Vagina (tissue), 2 donors: Measurements from ENCODE around the gene TOR4A. TPM values are rescaled to one million over a fixed set of nuclear protein-coding genes. Genes with fewer than 3 reads are reported as not detected.

Experiments used
- DNase-seq, 2 donors: peaks; one replicate each; pipeline ENCODE4 v3.0.0-alpha.2; 2017; ENCODE audit errors: extremely low spot score in 2 of 2
- H3K27ac ChIP-seq: fragments of 200-600 bp; sonication (generic); one replicate; pipeline ENCODE4 v1.5.1; 2019
- H3K27me3 ChIP-seq: fragments of 200-600 bp; sonication (generic); one replicate; pipeline ENCODE4 v1.5.1; 2019
- H3K36me3 ChIP-seq, 2 donors: fragments of 200-600 bp; sonication (generic); one replicate each; pipeline ENCODE4 v1.5.1; 2017 to 2019
- H3K4me1 ChIP-seq: fragments of 200-600 bp; sonication (generic); one replicate; pipeline ENCODE4 v1.5.1; 2019
- H3K4me3 ChIP-seq, 2 donors: fragments of 200-600 bp; sonication (generic); 1 replicate in 1 of 2; 2 replicates in 1 of 2; pipeline ENCODE4 v1.5.1; 2016 to 2019
- H3K9me3 ChIP-seq: fragments of 200-600 bp; sonication (generic); one replicate; pipeline ENCODE4 v1.5.1; 2019
- POLR2A ChIP-seq, 2 donors: fragments of 450-650 bp; IDR thresholded peaks; one replicate each; pipeline ENCODE4 v1.6.1; 2017; ENCODE audit warnings: antibody characterized with exemption in 2 of 2, mild to moderate bottlenecking in 2 of 2, moderate library complexity in 2 of 2
- POLR2AphosphoS5 ChIP-seq, 2 donors: sonication (generic); formaldehyde crosslinking; IDR thresholded peaks; one replicate each; pipeline ENCODE4 v1.9.0; 2017; ENCODE audit warnings: antibody characterized with exemption in 2 of 2, mild to moderate bottlenecking in 2 of 2, low read depth in 1 of 2; ENCODE audit not compliant: insufficient read depth in 1 of 2
- intact Hi-C: fragments of 100-400 bp; cut with DNase I; formaldehyde crosslinking; loops from one replicate; pipeline ENCODE4 v1.15.1; 2023
- total RNA-seq: library from RNA; depleted of rRNA; stranded (reverse); fragments of >200 nt; gene quantifications from one replicate; pipeline ENCODE4 v1.2.3, GENCODE V29; 2016
- TF ChIP-seq, protein P1 (sequence below), 3 experiments: fragments of 450-650 bp in 2 of 3; fragments of 200-600 bp in 1 of 3; sonication (generic) in 1 of 3; IDR thresholded peaks; one replicate each; pipeline ENCODE4 v1.5.1; 2017 to 2019; ENCODE audit warnings: antibody characterized with exemption in 3 of 3, mild to moderate bottlenecking in 2 of 3, moderate library complexity in 2 of 3

Gene TOR4A
- total RNA-seq, 1 donor from 2014 or later, result 13.0 TPM

DNA sequence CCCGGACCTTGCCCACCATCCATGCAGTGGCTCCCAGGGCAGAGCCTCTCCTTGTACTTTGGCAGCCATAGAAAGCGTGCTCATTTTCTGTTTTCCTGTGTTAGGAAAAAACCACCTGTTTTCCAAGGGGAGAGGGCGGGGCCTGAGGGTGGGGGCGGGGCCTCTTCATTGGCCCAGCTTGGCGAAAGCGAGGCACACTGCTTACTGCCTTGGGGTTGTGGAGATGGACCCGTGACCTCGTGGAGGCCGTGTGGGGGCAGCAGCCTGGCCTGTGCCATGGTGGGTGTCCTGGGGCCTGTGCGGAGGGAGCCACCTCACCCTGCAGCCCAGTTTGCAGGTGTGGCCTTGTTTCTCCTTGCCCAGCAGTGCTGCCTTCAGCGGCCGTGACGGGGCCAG, 4.4 kb upstream of the TOR4A start:
- TF ChIP-seq, protein P1, sequence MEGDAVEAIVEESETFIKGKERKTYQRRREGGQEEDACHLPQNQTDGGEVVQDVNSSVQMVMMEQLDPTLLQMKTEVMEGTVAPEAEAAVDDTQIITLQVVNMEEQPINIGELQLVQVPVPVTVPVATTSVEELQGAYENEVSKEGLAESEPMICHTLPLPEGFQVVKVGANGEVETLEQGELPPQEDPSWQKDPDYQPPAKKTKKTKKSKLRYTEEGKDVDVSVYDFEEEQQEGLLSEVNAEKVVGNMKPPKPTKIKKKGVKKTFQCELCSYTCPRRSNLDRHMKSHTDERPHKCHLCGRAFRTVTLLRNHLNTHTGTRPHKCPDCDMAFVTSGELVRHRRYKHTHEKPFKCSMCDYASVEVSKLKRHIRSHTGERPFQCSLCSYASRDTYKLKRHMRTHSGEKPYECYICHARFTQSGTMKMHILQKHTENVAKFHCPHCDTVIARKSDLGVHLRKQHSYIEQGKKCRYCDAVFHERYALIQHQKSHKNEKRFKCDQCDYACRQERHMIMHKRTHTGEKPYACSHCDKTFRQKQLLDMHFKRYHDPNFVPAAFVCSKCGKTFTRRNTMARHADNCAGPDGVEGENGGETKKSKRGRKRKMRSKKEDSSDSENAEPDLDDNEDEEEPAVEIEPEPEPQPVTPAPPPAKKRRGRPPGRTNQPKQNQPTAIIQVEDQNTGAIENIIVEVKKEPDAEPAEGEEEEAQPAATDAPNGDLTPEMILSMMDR (IDR thresholded peaks at IDR 0.05), result no peak
- TF ChIP-seq POLR2A (IDR thresholded peaks at IDR 0.05) (no peak), POLR2AphosphoS5 (IDR thresholded peaks at IDR 0.05; ENCODE audit: insufficient read depth in 1 of 2, low read depth in 1 of 2) (no peak)
- intact Hi-C loops, result no loop called here
- Histone ChIP-seq H3K9me3 (no peaks in the 10 kb centered on the region), H3K27me3 (no peaks in the 10 kb centered on the region), H3K4me3 (no peak overlapping the region), H3K4me1 (peaks cover 44% of the 10 kb centered on the region), H3K27ac (no peak overlapping the region), H3K36me3 (peaks cover 0 to 12% of the 10 kb centered on the region in 2 donors)
- peak in 1 of 2 donors; percentile 62 for DNase-seq

DNA sequence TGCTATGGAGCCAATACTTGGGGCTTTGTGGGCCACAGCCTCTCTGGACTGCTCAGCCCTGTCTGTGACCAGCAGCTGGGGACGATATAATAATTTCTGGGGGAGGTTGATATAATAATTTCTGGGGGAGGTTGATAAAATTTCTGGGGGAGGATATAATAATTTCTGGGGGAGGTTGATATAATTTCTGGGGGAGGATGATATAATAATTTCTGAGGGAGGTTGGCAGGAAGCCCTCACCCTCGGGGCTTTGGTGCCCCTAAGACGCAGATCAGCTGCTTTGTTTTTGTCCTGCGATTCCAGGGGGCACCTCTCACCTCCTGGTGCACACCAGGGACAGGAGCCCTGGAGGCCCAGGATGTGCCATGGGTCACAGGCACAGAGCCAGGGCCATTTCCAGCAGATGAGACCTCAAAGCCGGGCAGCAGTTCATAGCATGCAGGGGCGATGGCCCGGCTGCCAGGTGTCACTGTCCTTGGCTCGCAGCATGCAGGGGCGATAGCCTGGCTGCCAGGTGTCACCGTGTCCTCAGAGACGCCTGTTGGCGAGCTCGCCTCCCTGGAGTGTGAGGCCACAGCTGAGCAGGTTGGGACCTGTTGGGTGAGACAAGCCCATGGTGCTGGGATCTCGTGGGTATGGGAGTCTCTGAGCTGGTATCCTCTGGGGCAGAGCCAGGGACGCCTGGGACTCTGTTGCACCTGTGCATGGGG, 3.8 kb upstream of the TOR4A start:
- DNase-seq, result no peak
- H3K27me3 ChIP-seq, result no peaks in the 10 kb centered on the region
- no peak for TF ChIP-seq POLR2AphosphoS5 (IDR thresholded peaks at IDR 0.05; ENCODE audit: insufficient read depth in 1 of 2, low read depth in 1 of 2)
- no peak for TF ChIP-seq POLR2A (IDR thresholded peaks at IDR 0.05)
- TF ChIP-seq, protein P1 (IDR thresholded peaks at IDR 0.05), result no peak
- no peak overlapping the region for H3K27ac ChIP-seq
- H3K4me1 ChIP-seq, result peaks cover 46% of the 10 kb centered on the region
- H3K9me3 ChIP-seq, result no peaks in the 10 kb centered on the region
- no peak overlapping the region for H3K4me3 ChIP-seq
- peaks cover 0 to 11% of the 10 kb centered on the region in 2 donors for H3K36me3 ChIP-seq
- intact Hi-C loops, result no loop called here

DNA sequence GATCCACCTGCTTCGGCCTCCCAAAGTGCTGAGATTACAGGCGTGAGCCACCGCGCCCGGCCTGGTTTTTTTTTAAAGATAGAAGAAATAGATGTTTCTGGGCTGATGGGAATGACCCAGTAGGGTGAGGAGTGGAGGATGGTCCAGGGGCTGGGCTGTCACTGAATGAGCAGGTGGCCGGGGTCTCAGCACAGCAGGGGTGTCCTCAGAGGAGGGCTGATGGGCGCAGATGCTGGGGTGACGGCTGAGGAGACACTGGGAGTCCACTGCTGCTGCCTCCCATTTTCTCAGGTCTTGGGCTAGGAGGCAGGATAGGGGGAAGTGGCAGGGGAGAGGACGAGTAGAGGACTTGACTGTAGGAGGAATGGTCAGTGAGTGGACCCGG, 2.3 kb upstream of the TOR4A start:
- H3K27ac ChIP-seq, result no peak overlapping the region
- H3K27me3 ChIP-seq, result no peaks in the 10 kb centered on the region
- peaks cover 0 to 11% of the 10 kb centered on the region in 2 donors for H3K36me3 ChIP-seq
- no peaks in the 10 kb centered on the region for H3K9me3 ChIP-seq
- no peak overlapping the region for H3K4me3 ChIP-seq
- H3K4me1 ChIP-seq, result peaks cover 39% of the 10 kb centered on the region
- intact Hi-C loops, result no loop called here
- no peak for DNase-seq
- TF ChIP-seq POLR2AphosphoS5 (IDR thresholded peaks at IDR 0.05; ENCODE audit: insufficient read depth in 1 of 2, low read depth in 1 of 2), result no peak
- no peak for TF ChIP-seq POLR2A (IDR thresholded peaks at IDR 0.05)
- TF ChIP-seq, protein P1 (IDR thresholded peaks at IDR 0.05), result no peak

DNA sequence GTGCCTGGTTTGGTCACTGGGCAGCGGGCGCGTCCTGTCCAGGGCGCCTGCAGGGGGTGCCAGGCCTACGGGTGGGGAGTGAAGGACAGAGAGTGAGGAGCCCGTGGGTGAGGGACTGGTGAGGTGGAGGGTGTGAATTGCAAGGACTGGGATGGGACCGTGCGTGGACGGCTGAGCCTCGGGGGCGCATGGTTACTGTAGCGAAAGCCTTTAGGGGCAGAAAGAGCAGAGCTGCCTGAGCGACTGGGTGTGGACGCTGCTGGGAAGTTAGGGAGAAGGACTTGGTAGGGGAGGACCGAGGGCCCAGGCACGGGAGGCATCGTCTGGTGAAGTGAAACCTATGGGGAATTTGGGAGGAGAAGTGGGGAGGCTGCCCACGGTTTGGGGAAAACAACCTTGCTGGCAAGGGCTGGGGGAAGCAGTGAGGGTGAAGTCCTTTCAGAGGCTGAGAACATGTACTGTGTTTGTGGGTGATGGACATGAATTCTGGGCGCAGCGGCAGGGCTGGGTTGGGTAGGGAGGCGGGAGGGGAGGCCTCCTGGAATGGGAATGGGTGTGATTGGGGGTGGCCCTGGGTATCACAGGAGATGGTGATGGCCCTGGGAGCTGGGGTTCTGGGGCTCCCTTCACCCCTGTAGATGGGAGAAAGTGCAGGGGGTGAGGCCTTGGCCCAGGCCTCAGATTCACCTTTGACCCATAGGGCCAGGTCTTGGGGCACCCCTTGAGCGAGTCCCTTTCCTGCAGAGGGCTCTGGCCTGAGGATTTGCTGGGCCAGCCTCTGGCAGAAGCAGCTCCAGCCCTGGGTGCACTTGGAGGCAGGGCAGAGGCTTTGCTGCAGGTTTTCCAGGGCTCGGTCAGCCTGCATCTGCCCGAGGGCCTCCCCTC, 1.7 kb upstream of the TOR4A start:
- TF ChIP-seq POLR2AphosphoS5 (IDR thresholded peaks at IDR 0.05; ENCODE audit: insufficient read depth in 1 of 2, low read depth in 1 of 2) (no peak), POLR2A (IDR thresholded peaks at IDR 0.05) (no peak)
- TF ChIP-seq, protein P1 (IDR thresholded peaks at IDR 0.05), result no peak
- H3K36me3 ChIP-seq, result peaks cover 0 to 11% of the 10 kb centered on the region in 2 donors
- H3K27me3 ChIP-seq, result no peaks in the 10 kb centered on the region
- H3K9me3 ChIP-seq, result no peaks in the 10 kb centered on the region
- no peak overlapping the region for H3K27ac ChIP-seq
- peak in 1 of 2 donors; percentile 83 for DNase-seq
- H3K4me3 ChIP-seq, result no peak overlapping the region
- intact Hi-C loops, result no loop called here
- H3K4me1 ChIP-seq, result peaks cover 44% of the 10 kb centered on the region
